DMS114 treated with DMSO at 0.1 percent for 48 hours (cell line): ENCODE data around the gene TIA1.

Experiments
- DNase-seq: peaks from one replicate; lab custom pipeline; 2025; ENCODE audit not compliant: unreplicated experiment; lab: John Stamatoyannopoulos, UW

TIA1 gene

DNA sequence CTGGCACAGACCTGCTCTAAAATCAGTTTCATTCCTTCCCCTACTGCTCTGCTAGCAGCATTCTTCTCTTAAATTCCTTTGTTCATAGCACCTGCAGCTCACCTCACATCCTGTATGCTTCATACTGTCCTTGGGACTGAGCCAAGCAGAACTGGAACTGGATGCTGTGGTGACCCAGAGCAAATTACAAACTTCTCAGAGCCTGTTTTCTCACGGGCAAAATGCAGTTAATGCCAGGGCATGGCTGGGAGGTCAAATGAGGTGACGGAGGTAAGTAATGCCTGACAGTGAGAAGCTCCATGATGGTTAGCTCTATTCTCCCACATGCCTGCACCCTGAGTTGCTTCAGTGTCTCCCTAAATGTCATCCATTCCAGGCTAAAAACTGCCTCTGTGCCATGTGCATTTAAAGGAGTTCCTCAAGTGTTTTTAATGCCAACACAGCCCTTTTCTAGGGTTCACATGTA is 87.3 kb downstream of the TIA1 start:
- DNase-seq: no peak

DNA sequence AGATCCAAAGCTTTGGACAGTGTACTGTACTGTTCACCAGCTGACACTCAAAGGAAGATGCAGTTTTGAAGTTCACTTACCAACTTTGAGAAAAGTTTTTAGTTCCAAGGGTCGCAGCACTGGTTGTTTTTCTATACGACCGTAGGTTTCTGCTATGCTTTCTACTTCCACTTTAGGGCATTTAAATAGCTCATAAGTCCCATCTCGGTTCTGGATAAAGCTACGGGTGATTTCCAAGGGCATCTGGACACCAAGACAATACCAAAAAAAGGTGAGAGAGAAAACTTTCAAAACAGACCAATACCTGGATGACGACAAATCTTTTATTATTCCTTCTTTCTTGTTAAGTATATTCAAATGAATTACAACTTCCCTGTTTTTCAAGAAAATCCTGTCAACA is 87.9 kb downstream of the TIA1 start:
- DNase-seq: no peak
